GM23338 (cell line): ENCODE measurements around the gene ARPC5. TPM values are rescaled to one million over a fixed set of nuclear protein-coding genes. Genes with fewer than 3 reads are reported as not detected.

Experiments used
- ATAC-seq: fragments of 200-7000 bp; cut with Tn5 transposase; 3 replicates; pipeline ENCODE4 v1.9.1; 2020
- DNase-seq: peaks from one replicate; pipeline ENCODE4 v3.0.0-alpha.2; 2015; ENCODE audit warnings: low spot score
- H2AFZ ChIP-seq: fragments of 200-600 bp; sonication (generic); 2 replicates; pipeline ENCODE4 v1.8.0; 2016; ENCODE audit warnings: antibody characterized with exemption, mild to moderate bottlenecking, moderate library complexity
- H3F3A ChIP-seq: fragments of 200-600 bp; sonication (generic); replicated peaks from 2 replicates; pipeline ENCODE4 v1.8.0; 2017; ENCODE audit warnings: antibody characterized with exemption, mixed run types, low read depth
- H3K27ac ChIP-seq: fragments of 200-600 bp; sonication (generic); 2 replicates; pipeline ENCODE4 v1.6.1; 2016; ENCODE audit warnings: low read depth
- H3K27me3 ChIP-seq: fragments of 200-600 bp; sonication (generic); 2 replicates; pipeline ENCODE4 v1.8.0; 2016; ENCODE audit warnings: mild to moderate bottlenecking, mixed run types, moderate library complexity; ENCODE audit not compliant: insufficient read depth
- H3K36me3 ChIP-seq: fragments of 200-600 bp; sonication (generic); 2 replicates; pipeline ENCODE4 v1.8.0; 2016; ENCODE audit warnings: mild to moderate bottlenecking; ENCODE audit not compliant: insufficient read depth
- H3K4me1 ChIP-seq: fragments of 200-600 bp; sonication (generic); 2 replicates; pipeline ENCODE4 v1.8.0; 2016; ENCODE audit warnings: mild to moderate bottlenecking, moderate library complexity; ENCODE audit not compliant: insufficient read depth
- H3K4me2 ChIP-seq: fragments of 200-600 bp; sonication (generic); 2 replicates; pipeline ENCODE4 v1.7.1; 2017; ENCODE audit warnings: mixed run types
- H3K4me3 ChIP-seq: fragments of 200-600 bp; sonication (generic); 2 replicates; pipeline ENCODE4 v1.6.1; 2016; ENCODE audit warnings: mixed run types
- H3K79me2 ChIP-seq: fragments of 200-600 bp; sonication (generic); replicated peaks from 2 replicates; pipeline ENCODE4 v1.8.0; 2017; ENCODE audit warnings: mild to moderate bottlenecking; ENCODE audit not compliant: insufficient read depth
- H3K9me2 ChIP-seq: fragments of 200-600 bp; sonication (generic); 2 replicates; pipeline ENCODE4 v1.8.0; 2017; ENCODE audit not compliant: insufficient read depth
- H4K20me1 ChIP-seq: fragments of 200-600 bp; sonication (generic); replicated peaks from 2 replicates; pipeline ENCODE4 v1.8.0; 2017; ENCODE audit warnings: mild to moderate bottlenecking; ENCODE audit not compliant: insufficient read depth
- H3K27ac Mint-ChIP-seq: 2 replicates; pipeline ENCODE4 v1.8.0; 2020; ENCODE audit warnings: inconsistent platforms, mild to moderate bottlenecking, moderate library complexity, mixed read lengths
- H3K27me3 Mint-ChIP-seq: 3 replicates; pipeline ENCODE4 v1.8.0; 2022; ENCODE audit warnings: low read depth, mild to moderate bottlenecking, moderate library complexity, mixed read lengths, inconsistent platforms; ENCODE audit not compliant: insufficient read depth, poor library complexity
- H3K36me3 Mint-ChIP-seq: 3 replicates; pipeline ENCODE4 v1.8.0; 2021; ENCODE audit warnings: low read depth, mild to moderate bottlenecking, inconsistent platforms, moderate library complexity, mixed read lengths
- H3K4me1 Mint-ChIP-seq: 3 replicates; pipeline ENCODE4 v1.8.0; 2020; ENCODE audit warnings: mild to moderate bottlenecking, inconsistent platforms, mixed read lengths
- H3K4me3 Mint-ChIP-seq: 3 replicates; pipeline ENCODE4 v1.8.0; 2021; ENCODE audit warnings: moderate library complexity, mild to moderate bottlenecking, inconsistent platforms, mixed read lengths
- H3K9me3 Mint-ChIP-seq: 3 replicates; pipeline ENCODE4 v1.8.0; 2020; ENCODE audit warnings: moderate library complexity, mild to moderate bottlenecking, inconsistent platforms, mixed read lengths
- CREB1 ChIP-seq: fragments of 250-450 bp; sonication (Bioruptor Pico); IDR thresholded peaks from 2 replicates; pipeline ENCODE4 v1.5.0; 2020; ENCODE audit warnings: low read depth, mild to moderate bottlenecking, moderate library complexity
- CTCF ChIP-seq, 2 experiments: fragments of 200-600 bp in 1 of 2; sonication (generic) in 1 of 2; conservative IDR thresholded peaks; 2 replicates each; pipeline versions ENCODE4 v1.5.1 to v1.6.1; 2016 to 2017; ENCODE audit warnings: antibody characterized with exemption in 2 of 2, low read depth in 2 of 2, mild to moderate bottlenecking in 2 of 2, moderate library complexity in 1 of 2
- EZH2phosphoT487 ChIP-seq: fragments of 200-600 bp; sonication (generic); IDR thresholded peaks from one replicate; pipeline ENCODE4 v1.8.1; 2018; ENCODE audit warnings: antibody characterized with exemption; ENCODE audit not compliant: unreplicated experiment
- JUNB ChIP-seq: IDR thresholded peaks from one replicate; pipeline ENCODE4 v1.6.1; 2016; ENCODE audit warnings: antibody characterized with exemption; ENCODE audit not compliant: unreplicated experiment
- POLR2AphosphoS5 ChIP-seq: IDR thresholded peaks from 2 replicates; pipeline ENCODE4 v1.6.1; 2016; ENCODE audit warnings: antibody characterized with exemption, low read depth
- ZNF331 ChIP-seq: fragments of 250-450 bp; sonication (Bioruptor Pico); IDR thresholded peaks from 2 replicates; pipeline ENCODE4 v1.5.0; 2020; ENCODE audit warnings: low read depth, mild to moderate bottlenecking, moderate library complexity
- ZNF462 ChIP-seq: fragments of 250-450 bp; sonication (Bioruptor Pico); IDR thresholded peaks from 2 replicates; pipeline ENCODE4 v1.5.0; 2020; ENCODE audit warnings: mild to moderate bottlenecking, moderate library complexity
- polyA plus RNA-seq: library from polyadenylated mRNA; unstranded; fragments of >200 nt; fragmentation: Nextera tagmentation; extraction: Ambion mirVana; gene quantifications from 2 replicates; pipeline ENCODE4 v1.2.1, GENCODE V29; 2016
- total RNA-seq: library from RNA; depleted of rRNA; stranded (reverse); fragments of >200 nt; shearing (Covaris generic); gene quantifications from 2 replicates; pipeline ENCODE4 v1.2.3, GENCODE V29; 2014

ARPC5 gene
- total and polyA plus RNA-seq, 2 experiments from 2014 or later = 75.4 to 98.9 TPM

DNA sequence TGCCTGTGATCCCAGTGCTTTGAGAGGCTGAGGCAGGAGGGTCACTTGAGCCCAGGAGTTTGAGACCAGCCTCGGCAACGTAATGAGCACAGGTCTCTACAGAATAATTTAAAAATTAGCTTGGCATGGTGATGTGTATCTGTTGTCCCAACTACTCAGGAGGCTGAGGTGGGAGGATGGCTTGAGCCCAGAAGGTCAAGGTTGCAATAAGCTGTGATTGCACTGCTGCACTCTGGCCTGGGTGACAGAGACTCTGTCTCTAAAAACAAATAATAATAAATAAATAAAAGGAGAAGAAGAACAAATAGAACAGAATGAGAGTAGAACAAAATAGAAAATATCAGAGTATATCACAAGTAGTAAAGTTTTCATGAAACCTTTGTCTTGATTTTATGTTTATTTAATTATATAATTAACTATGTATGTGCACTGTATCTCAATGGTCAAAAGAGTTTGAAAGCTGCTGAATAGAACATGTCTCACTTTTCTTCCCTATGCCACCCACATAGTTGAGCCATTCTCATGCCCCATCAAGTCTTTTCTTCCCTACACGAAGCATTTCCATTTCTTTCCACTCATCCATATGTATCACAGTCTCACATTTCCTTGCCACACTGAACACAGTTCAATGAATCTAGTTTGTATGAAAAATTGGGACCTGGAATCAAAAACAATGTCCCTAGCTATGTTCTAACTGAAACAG, 40.5 kb upstream of the ARPC5 start (continued):
- TF ChIP-seq ZNF462 (CRISPR knock-in tag) (no peak), JUNB (no peak), ZNF331 (no peak), CTCF (conservative IDR thresholded peaks at IDR 0.05; ENCODE audit: low read depth in 2 of 2) (no peak), CREB1 (no peak), POLR2AphosphoS5 (no peak)

DNA sequence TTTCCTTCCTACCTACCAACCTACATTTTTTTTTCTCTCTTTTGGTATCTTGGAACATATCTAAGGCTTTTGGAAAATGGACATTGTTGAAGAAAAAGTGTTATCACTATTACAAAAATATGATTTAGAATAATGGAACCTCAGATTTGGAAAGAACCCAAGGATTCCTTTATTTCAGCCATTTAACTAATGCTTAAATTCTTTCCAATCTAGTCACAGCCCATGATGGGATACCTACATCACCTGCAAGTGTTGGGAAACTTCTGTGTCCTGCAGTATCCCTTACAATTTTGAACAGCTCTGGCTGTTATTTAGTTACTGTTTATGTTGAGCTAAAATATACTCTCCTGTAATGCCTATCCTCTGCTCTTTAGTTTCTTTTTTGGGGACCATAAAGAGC, 39.8 kb upstream of the ARPC5 start:
- H3K4me3 ChIP-seq = no peak overlapping the region
- ATAC-seq (no peak), DNase-seq (no peak)
- H3K4me1 Mint-ChIP-seq = no peaks in the 10 kb centered on the region
- no peak overlapping the region for H3K4me2 ChIP-seq
- H3K27ac Mint-ChIP-seq = no peak overlapping the region
- H3F3A ChIP-seq = no peaks in the 10 kb centered on the region
- H3K36me3 ChIP-seq = no peaks in the 10 kb centered on the region
- H3K9me2 ChIP-seq = no peaks in the 10 kb centered on the region
- peaks cover 9% of the 10 kb centered on the region for H3K9me3 Mint-ChIP-seq
- no peaks in the 10 kb centered on the region for H4K20me1 ChIP-seq
- peaks cover 2% of the 10 kb centered on the region; the same call in 1 of the 2 replicates for H3K4me1 ChIP-seq
- no peaks in the 10 kb centered on the region for H3K36me3 Mint-ChIP-seq
- no peak overlapping the region for H3K4me3 Mint-ChIP-seq
- H3K27ac ChIP-seq = no peak overlapping the region
- H3K79me2 ChIP-seq = no peaks in the 10 kb centered on the region
- H2AFZ ChIP-seq = no peak overlapping the region
- peaks cover 1% of the 10 kb centered on the region for H3K27me3 Mint-ChIP-seq
- H3K27me3 ChIP-seq = no peaks in the 10 kb centered on the region
- TF ChIP-seq ZNF462 (CRISPR knock-in tag) (no peak), EZH2phosphoT487 (no peak), JUNB (no peak)
